H1 (cell line): Measurements from ENCODE around the gene IL32.

Experiments
- CREB1 ChIP-seq: IDR thresholded peaks from 2 replicates; pipeline ENCODE4 v1.6.1; 2012; ENCODE audit warnings: inconsistent platforms
- EGR1 ChIP-seq: IDR thresholded peaks from 2 replicates; pipeline ENCODE4 v1.6.1; 2011; ENCODE audit warnings: low read depth, low read length, borderline replicate concordance
- FOSL1 ChIP-seq: IDR thresholded peaks from 2 replicates; pipeline ENCODE4 v1.6.1; 2011; ENCODE audit warnings: mild to moderate bottlenecking, low read depth, low read length, moderate library complexity; ENCODE audit not compliant: insufficient read depth
- HDAC6 ChIP-seq: IDR thresholded peaks from one replicate; pipeline ENCODE4 v1.7.1; 2012; ENCODE audit warnings: low read depth, mild to moderate bottlenecking, inconsistent platforms, low read length, moderate library complexity
- KDM1A ChIP-seq: fragments of 200-600, 300-600 bp; sonication (generic); IDR thresholded peaks from 2 replicates; pipeline ENCODE4 v1.7.1; 2016; ENCODE audit warnings: mild to moderate bottlenecking, low read length, borderline replicate concordance
- YY1 ChIP-seq: IDR thresholded peaks from 2 replicates; pipeline ENCODE4 v1.6.1; 2011; ENCODE audit warnings: low read depth, mild to moderate bottlenecking, low read length
- TF ChIP-seq, protein P1 (sequence below), 3 experiments: IDR thresholded peaks; 1 replicate in 2 of 3; 2 replicates in 1 of 3; pipeline versions ENCODE4 v1.5.1 to v1.6.1; 2011; ENCODE audit warnings: low read length in 3 of 3, mild to moderate bottlenecking in 3 of 3, inconsistent platforms in 2 of 3, low read depth in 1 of 3, moderate library complexity in 1 of 3; ENCODE audit not compliant: insufficient read depth in 1 of 3; ENCODE audit errors: control extremely low read depth in 1 of 3

DNA sequence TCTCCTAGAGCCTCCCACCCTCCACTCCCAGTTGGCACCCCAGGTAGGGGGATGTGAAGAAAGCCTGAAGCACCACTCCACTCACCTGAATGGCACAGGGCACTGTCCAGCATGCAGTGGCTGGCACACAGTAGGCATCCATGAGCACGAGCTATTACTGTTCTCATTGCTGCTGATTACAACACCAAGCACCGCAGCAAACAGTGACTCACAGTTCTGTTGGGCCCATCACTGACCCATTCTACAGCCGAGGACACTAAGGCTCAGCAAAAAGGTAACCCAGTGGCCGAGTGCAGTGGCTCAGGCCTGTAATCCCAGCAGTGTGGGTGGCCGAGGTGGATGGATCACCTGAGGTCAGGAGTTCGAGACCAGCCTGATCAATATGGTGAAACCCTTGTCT lies 30.9 kb downstream of the IL32 start:
- no peak for TF ChIP-seq EGR1
- TF ChIP-seq, protein P1, sequence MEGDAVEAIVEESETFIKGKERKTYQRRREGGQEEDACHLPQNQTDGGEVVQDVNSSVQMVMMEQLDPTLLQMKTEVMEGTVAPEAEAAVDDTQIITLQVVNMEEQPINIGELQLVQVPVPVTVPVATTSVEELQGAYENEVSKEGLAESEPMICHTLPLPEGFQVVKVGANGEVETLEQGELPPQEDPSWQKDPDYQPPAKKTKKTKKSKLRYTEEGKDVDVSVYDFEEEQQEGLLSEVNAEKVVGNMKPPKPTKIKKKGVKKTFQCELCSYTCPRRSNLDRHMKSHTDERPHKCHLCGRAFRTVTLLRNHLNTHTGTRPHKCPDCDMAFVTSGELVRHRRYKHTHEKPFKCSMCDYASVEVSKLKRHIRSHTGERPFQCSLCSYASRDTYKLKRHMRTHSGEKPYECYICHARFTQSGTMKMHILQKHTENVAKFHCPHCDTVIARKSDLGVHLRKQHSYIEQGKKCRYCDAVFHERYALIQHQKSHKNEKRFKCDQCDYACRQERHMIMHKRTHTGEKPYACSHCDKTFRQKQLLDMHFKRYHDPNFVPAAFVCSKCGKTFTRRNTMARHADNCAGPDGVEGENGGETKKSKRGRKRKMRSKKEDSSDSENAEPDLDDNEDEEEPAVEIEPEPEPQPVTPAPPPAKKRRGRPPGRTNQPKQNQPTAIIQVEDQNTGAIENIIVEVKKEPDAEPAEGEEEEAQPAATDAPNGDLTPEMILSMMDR (IDR thresholded peaks at IDR 0.05; ENCODE audit: control extremely low read depth in 1 of 3, insufficient read depth in 1 of 3, low read depth in 1 of 3, low read length in 3 of 3): no peak
- TF ChIP-seq HDAC6: no peak
- no peak for TF ChIP-seq YY1
- TF ChIP-seq KDM1A: no peak
- TF ChIP-seq CREB1: no peak
- TF ChIP-seq FOSL1: no peak
